ENCODE measurements around the gene JAZF1. TPM values are rescaled to one million over a fixed set of nuclear protein-coding genes. Genes with fewer than 3 reads are reported as not detected.

JAZF1 gene
- total and polyA plus RNA-seq, 9 of the 15 experiments (the other 6 are each of a cell fraction or from before 2014, with no cell fraction given): 0.04 to 0.64 (median 0.11) TPM; not detected in 3

DNA sequence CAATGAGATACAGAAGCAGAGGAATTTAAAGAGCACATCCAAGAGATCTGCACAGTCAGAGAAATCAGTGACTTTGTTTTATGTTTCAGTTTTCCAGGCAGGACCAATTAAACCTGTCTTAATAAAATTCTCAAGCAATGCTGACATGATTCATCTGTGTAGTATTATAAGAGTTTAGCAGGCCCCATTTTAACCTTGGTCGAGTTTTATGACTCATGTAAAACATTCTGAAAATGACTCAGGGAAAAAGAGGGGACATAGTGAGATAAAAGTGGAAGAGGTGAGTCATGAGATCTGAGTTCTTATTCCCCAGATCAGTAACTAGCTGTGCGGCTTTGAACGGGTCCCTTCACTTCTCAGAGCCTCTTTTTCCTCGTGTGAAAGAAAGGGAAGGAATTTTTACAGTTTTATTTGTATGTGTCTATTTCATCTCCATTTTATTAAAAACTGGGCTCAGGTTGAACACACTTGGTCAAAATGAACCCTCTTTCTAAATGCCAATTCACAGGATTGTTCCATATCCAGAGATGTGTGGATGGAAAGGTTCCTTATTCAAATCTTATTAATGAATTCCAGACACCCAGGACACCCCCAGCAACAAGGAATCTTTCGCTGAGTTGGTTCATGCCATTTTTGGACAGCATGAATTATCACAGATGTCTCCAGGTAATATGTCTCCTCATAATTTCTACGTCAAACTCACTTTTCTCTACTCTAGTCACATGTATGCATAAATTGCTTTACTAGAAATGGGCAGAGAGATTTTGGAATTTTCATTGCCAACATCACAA is 143.2 kb downstream of the JAZF1 start:
- Histone ChIP-seq H3K4me1 (replicated peaks in 1 of 2; ENCODE audit: control insufficient read depth in 2 of 2, insufficient read depth in 2 of 2, low read length in 2 of 2) (peaks cover 0 to 9% of the 10 kb centered on the region in 2 experiments; a peak in 2 of 5 replicates), H3K27ac (ENCODE audit: extremely low read depth, low read depth, low read length) (peak overlapping the region; percentile 79), H3K9me3 (replicated peaks; ENCODE audit: control insufficient read depth, insufficient read depth, low read depth, low read length) (no peaks in the 10 kb centered on the region), H3K4me3 (no peak overlapping the region), H2AFZ (ENCODE audit: low read depth, low read length) (peak overlapping the region; percentile 90), H4K20me1 (replicated peaks; ENCODE audit: control insufficient read depth, insufficient read depth, low read length) (no peaks in the 10 kb centered on the region), H3K36me3 (ENCODE audit: control insufficient read depth, insufficient read depth, low read length) (no peaks in the 10 kb centered on the region), H3K9ac (ENCODE audit: insufficient read depth in 1 of 2, low read depth in 2 of 2, low read length in 2 of 2) (peak overlapping the region in 1 of 2 experiments; percentile 33; a peak in 1 of 4 replicates), H3K79me2 (ENCODE audit: control insufficient read depth, insufficient read depth, low read length) (no peaks in the 10 kb centered on the region), H3K27me3 (ENCODE audit: control insufficient read depth in 2 of 2, insufficient read depth in 2 of 2, low read length in 2 of 2) (no peaks in the 10 kb centered on the region; a peak in 1 of 5 replicates), H3K9me1 (ENCODE audit: control insufficient read depth, insufficient read depth, low read length) (no peaks in the 10 kb centered on the region), H3K4me2 (ENCODE audit: insufficient read depth, low read length) (peak overlapping the region; percentile 54)
- POLR2A ChIA-PET: no interaction called here
- CTCF ChIA-PET (ENCODE audit: low intra/inter-chr PET ratio): interaction anchor here (1.0 kb wide), 1 partner anchor 251 kb away, joined by 3 read pairs; no protein-coding TSS in a partner anchor
- peak; percentile 84 for FAIRE-seq
- BruUV-seq (replicated peaks): no TSS peak
- in situ Hi-C loops (cut with MboI): no loop called here
- DNase-seq (ENCODE audit: extremely low read depth in 1 of 4, low spot score in 3 of 4): peak; percentile 50 to 79 (median 64)
- ATAC-seq: peak; percentile 95
- intact Hi-C loops (cut with micrococcal nuclease): no loop called here
- WGBS (ENCODE audit: insufficient coverage, low coverage, missing lambda C conversion rate): 16% methylated on average over 6 of the region's 6 CpGs
- TF ChIP-seq ZNF140 (CRISPR knock-in tag; IDR thresholded peaks at IDR 0.05) (no peak), SMARCC2 (IDR thresholded peaks at IDR 0.05; ENCODE audit: low read depth) (peak; percentile 86), ATF3 (IDR thresholded peaks at IDR 0.05) (peak; percentile 97), ATF3 (CRISPR knock-in tag; conservative IDR thresholded peaks at IDR 0.05) (peak; percentile 21; the same call in 1 of the 2 replicates), MAFF (IDR thresholded peaks at IDR 0.05; ENCODE audit: low read length) (peak; percentile 93), SMARCA4 (IDR thresholded peaks at IDR 0.05) (peak; percentile 95), ELF2 (CRISPR knock-in tag; IDR thresholded peaks at IDR 0.05) (no peak), FOXM1 (IDR thresholded peaks at IDR 0.05; ENCODE audit: low read depth) (0 out of 2 replicates have a peak, but pooled peaks have one; percentile 26), FOXM1 (CRISPR knock-in tag; IDR thresholded peaks at IDR 0.05; ENCODE audit: low read depth) (no peak), RUNX1 (IDR thresholded peaks at IDR 0.05; ENCODE audit: low read depth) (no peak)
- TF ChIP-seq, protein P1, sequence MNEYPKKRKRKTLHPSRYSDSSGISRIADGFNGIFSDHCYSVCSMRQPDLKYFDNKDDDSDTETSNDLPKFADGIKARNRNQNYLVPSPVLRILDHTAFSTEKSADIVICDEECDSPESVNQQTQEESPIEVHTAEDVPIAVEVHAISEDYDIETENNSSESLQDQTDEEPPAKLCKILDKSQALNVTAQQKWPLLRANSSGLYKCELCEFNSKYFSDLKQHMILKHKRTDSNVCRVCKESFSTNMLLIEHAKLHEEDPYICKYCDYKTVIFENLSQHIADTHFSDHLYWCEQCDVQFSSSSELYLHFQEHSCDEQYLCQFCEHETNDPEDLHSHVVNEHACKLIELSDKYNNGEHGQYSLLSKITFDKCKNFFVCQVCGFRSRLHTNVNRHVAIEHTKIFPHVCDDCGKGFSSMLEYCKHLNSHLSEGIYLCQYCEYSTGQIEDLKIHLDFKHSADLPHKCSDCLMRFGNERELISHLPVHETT (CRISPR knock-in tag; conservative IDR thresholded peaks at IDR 0.05 in 1 of 2, IDR thresholded peaks at IDR 0.05 in 1 of 2): peak in 1 of 2 experiments; percentile 65; a peak in 1 of 4 replicates
- TF ChIP-seq, protein P2, sequence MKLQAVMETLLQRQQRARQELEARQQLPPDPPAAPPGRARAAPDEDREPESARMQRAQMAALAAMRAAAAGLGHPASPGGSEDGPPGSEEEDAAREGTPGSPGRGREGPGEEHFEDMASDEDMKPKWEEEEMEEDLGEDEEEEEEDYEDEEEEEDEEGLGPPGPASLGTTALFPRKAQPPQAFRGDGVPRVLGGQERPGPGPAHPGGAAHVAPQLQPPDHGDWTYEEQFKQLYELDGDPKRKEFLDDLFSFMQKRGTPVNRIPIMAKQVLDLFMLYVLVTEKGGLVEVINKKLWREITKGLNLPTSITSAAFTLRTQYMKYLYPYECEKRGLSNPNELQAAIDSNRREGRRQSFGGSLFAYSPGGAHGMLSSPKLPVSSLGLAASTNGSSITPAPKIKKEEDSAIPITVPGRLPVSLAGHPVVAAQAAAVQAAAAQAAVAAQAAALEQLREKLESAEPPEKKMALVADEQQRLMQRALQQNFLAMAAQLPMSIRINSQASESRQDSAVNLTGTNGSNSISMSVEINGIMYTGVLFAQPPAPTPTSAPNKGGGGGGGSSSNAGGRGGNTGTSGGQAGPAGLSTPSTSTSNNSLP (IDR thresholded peaks at IDR 0.05; ENCODE audit: borderline replicate concordance, low read depth, low read length): peak; percentile 79
- TF ChIP-seq, protein P3, sequence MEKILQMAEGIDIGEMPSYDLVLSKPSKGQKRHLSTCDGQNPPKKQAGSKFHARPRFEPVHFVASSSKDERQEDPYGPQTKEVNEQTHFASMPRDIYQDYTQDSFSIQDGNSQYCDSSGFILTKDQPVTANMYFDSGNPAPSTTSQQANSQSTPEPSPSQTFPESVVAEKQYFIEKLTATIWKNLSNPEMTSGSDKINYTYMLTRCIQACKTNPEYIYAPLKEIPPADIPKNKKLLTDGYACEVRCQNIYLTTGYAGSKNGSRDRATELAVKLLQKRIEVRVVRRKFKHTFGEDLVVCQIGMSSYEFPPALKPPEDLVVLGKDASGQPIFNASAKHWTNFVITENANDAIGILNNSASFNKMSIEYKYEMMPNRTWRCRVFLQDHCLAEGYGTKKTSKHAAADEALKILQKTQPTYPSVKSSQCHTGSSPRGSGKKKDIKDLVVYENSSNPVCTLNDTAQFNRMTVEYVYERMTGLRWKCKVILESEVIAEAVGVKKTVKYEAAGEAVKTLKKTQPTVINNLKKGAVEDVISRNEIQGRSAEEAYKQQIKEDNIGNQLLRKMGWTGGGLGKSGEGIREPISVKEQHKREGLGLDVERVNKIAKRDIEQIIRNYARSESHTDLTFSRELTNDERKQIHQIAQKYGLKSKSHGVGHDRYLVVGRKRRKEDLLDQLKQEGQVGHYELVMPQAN (IDR thresholded peaks at IDR 0.05; ENCODE audit: borderline replicate concordance): no peak
- TF ChIP-seq, protein P4, sequence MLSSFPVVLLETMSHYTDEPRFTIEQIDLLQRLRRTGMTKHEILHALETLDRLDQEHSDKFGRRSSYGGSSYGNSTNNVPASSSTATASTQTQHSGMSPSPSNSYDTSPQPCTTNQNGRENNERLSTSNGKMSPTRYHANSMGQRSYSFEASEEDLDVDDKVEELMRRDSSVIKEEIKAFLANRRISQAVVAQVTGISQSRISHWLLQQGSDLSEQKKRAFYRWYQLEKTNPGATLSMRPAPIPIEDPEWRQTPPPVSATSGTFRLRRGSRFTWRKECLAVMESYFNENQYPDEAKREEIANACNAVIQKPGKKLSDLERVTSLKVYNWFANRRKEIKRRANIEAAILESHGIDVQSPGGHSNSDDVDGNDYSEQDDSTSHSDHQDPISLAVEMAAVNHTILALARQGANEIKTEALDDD (IDR thresholded peaks at IDR 0.05): peak; percentile 72; the same call in 1 of the 2 replicates

All from K562 (cell line).